GM08714 (cell line): Measurements from ENCODE around the gene MSI2.

Experiments used
- H3K4me3 ChIP-seq: fragments of 200-500 bp; sonication (Bioruptor generic); 2 replicates; pipeline ENCODE4 v1.5.1; 2014; ENCODE audit warnings: mild to moderate bottlenecking, low read length, inconsistent platforms
- ZNF274 ChIP-seq: IDR thresholded peaks from 2 replicates; pipeline ENCODE4 v1.6.1; 2012; ENCODE audit warnings: mild to moderate bottlenecking, low read depth, low read length

Gene MSI2

GRCh38 chr17:57465610-57466009, 209.3 kb downstream of the MSI2 start:
- H3K4me3 ChIP-seq: no peak overlapping the region
- TF ChIP-seq ZNF274: no peak

- TF ChIP-seq ZNF274: no peak
- H3K4me3 ChIP-seq: no peak overlapping the region
Observed at GRCh38 chr17:57466017-57466471, 209.7 kb downstream of the MSI2 start.

- TF ChIP-seq ZNF274: no peak
- H3K4me3 ChIP-seq: no peak overlapping the region
Observed at GRCh38 chr17:57466521-57466920, 210.2 kb downstream of the MSI2 start.

GRCh38 chr17:57467226-57467625, 210.9 kb downstream of the MSI2 start:
- no peak for TF ChIP-seq ZNF274

GRCh38 chr17:57467801-57468200, 211.5 kb downstream of the MSI2 start:
- TF ChIP-seq ZNF274: no peak
- no peak overlapping the region for H3K4me3 ChIP-seq

More at GRCh38 chr17:57467226-57467625, 210.9 kb downstream of the MSI2 start:
- H3K4me3 ChIP-seq: no peak overlapping the region

- H3K4me3 ChIP-seq: no peak overlapping the region; the same call in 1 of the 2 replicates
Observed at GRCh38 chr17:57468932-57469775, 212.8 kb downstream of the MSI2 start.

GRCh38 chr17:57470906-57471305, 214.6 kb downstream of the MSI2 start:
- H3K4me3 ChIP-seq: no peak overlapping the region

More at GRCh38 chr17:57468932-57469775, 212.8 kb downstream of the MSI2 start:
- no peak for TF ChIP-seq ZNF274

GRCh38 chr17:57471868-57472368, 215.6 kb downstream of the MSI2 start:
- TF ChIP-seq ZNF274: no peak
- no peak overlapping the region for H3K4me3 ChIP-seq

More at GRCh38 chr17:57470906-57471305, 214.6 kb downstream of the MSI2 start:
- no peak for TF ChIP-seq ZNF274

- H3K4me3 ChIP-seq: no peak overlapping the region
- TF ChIP-seq ZNF274: no peak
Observed at GRCh38 chr17:57475796-57476195, 219.5 kb downstream of the MSI2 start.

- no peak overlapping the region for H3K4me3 ChIP-seq
- no peak for TF ChIP-seq ZNF274
Observed at GRCh38 chr17:57477522-57478362, 221.4 kb downstream of the MSI2 start.

GRCh38 chr17:57478478-57479250, 222.3 kb downstream of the MSI2 start:
- H3K4me3 ChIP-seq: no peak overlapping the region
- no peak for TF ChIP-seq ZNF274

GRCh38 chr17:57480438-57481196, 224.3 kb downstream of the MSI2 start:
- no peak overlapping the region for H3K4me3 ChIP-seq
- no peak for TF ChIP-seq ZNF274

- no peak overlapping the region for H3K4me3 ChIP-seq
- TF ChIP-seq ZNF274: no peak
Observed at GRCh38 chr17:57481910-57482391, 225.6 kb downstream of the MSI2 start.
